GM12801 (cell line): ENCODE results near the gene CFAP99.

Experiments
- TF ChIP-seq, protein P1 (sequence below): IDR thresholded peaks from one replicate; pipeline ENCODE4 v1.5.1; 2011; ENCODE audit warnings: control low read depth; ENCODE audit not compliant: insufficient read length; ENCODE audit errors: extremely low read depth

The CFAP99 gene

DNA sequence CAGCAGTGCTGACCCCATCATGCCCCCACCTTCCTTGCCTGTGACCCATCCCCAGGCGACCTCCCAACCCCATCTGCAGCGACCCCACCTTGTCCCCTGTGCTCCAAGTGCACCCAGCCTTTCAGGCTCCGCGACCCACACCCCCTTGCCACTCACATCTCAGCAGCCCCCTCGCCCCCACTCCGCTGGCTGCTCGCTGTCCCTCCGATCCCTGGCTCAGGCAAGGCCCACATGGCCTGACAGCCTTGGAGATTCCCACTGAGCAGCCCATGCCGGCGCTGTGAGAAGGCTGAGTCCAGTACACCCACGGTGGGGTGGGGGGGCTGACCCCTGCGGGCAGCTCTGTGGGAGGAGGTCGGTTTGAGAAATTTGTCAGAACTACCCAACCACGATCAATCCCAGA, 9.4 kb upstream of the CFAP99 start:
- TF ChIP-seq, protein P1, sequence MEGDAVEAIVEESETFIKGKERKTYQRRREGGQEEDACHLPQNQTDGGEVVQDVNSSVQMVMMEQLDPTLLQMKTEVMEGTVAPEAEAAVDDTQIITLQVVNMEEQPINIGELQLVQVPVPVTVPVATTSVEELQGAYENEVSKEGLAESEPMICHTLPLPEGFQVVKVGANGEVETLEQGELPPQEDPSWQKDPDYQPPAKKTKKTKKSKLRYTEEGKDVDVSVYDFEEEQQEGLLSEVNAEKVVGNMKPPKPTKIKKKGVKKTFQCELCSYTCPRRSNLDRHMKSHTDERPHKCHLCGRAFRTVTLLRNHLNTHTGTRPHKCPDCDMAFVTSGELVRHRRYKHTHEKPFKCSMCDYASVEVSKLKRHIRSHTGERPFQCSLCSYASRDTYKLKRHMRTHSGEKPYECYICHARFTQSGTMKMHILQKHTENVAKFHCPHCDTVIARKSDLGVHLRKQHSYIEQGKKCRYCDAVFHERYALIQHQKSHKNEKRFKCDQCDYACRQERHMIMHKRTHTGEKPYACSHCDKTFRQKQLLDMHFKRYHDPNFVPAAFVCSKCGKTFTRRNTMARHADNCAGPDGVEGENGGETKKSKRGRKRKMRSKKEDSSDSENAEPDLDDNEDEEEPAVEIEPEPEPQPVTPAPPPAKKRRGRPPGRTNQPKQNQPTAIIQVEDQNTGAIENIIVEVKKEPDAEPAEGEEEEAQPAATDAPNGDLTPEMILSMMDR, result no peak

DNA sequence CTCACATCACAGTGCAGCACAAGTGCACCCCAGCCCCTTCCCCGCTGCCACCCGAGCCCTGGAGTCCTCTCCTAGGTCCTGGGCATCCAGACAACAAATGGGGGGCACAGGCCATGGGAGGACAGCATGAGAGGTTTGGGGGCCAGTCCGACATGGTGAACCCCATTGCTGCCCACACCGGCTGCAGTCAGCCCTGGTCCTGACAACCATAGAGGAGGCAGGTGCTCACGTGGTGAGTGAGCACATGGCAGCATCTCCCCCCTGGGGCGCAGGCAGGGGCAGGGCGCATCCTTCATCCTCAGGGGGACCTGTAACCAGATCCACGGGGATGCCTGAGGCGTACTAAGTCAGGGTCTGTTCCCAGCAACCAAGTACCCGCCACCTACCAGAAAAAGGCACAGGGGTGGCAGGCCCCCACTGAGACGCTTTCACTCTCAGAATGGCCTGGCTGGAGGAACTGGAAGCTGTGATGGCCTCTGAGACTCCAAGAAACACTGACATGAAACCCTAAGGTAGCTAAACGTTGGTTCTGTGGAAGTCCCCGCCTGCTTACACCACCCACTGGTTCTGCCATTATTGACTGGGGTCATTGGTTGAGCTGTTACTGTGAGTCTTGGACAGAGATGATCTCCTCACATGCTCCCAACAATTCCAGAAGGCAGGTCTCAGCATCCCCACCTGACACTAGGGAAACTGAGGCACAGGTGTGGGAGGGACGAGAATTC, 6.8 kb upstream of the CFAP99 start:
- TF ChIP-seq, protein P1, result no peak

DNA sequence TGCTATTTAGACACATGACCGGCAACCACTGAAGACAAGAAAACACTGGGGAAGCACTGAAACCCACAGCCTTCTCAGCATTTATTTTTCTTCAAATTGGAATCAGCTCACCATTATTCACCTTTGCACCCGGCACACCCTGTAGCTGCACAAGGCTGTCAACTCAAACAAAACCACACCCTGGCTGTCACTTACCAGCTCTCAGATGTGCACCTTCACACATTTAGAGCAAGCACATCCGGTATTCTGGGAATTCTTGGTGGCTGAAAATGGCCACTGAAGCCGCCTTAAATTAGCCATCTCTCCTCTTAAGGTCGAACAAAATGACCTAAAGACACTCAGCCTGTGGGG, 6.2 kb upstream of the CFAP99 start:
- TF ChIP-seq, protein P1, result no peak

DNA sequence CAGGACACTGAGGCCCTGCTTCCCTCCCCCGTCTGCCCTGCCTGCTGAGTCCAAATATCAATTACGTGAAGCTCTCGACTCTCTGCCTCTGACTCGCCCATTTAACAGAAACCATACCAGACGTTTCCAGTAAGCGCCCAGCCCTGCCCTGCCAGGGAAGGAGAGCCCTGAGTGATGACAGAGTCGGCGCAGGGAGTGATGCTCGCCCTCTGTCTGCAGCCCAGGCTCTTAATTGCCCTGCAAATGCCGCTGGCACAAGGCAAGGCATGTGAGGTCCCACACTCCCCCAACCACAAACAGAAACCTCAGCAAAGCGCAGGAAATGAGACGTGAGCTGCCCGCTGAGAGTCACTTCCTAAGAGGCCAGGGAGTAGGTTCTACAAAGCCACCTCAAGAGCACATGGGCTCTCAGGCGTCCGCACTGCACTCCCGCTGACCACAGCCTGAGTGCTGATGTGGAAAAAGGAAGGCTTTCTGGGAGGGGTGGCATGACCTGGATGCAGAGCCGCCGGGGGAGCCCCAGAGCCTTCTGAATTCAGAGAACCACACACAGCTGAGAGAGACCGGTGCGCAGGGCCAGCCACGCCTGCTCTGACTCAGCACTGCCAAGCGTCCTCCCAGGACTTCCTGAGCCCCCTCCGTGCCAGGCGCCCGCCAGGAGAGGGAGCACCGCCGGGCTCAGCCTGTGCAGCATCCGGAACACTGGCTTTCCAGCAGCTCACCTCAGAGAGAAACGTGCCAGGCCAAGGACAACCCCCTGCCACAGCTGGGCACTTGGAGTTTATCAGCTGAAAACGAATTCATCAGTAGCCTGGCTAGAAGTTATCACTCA, 5.7 kb upstream of the CFAP99 start:
- TF ChIP-seq, protein P1, result no peak

DNA sequence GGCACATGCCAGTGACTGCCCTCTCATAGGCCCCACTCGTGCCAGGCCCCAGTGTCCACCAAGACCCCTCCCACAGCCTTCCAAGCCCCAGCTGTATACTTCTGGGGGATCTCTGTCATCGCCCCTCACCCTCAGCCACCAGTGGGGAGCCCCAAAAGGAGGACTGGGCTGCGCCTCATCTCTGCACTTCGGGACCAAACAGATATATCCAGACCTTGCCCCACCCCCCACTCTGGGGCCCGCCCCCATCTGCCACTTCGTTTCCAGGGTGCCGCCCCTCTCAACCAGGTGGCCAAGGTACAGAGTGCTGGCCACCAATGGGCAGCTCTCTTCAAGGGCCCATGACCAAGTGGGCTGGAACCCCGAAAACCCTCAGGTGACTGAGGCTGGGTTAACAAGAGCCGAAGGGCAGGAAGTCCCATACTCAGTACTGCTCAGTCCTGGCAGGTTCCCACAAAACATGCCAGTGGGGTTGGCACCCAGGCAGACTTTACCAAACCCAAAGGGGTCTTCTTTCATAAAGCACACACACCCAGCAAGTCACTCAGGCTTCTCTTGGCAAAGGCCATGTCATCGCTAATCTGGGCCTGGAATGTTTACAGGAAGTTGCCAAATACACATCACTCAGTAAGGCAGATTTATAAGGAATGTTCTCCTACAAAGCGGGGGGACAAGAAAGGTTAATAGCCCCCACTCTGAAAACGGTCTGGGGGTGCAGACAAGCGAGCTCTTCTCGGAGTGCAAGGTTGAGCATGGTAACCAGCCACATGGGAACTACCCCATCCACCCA, 4.7 kb upstream of the CFAP99 start:
- TF ChIP-seq, protein P1, result no peak

DNA sequence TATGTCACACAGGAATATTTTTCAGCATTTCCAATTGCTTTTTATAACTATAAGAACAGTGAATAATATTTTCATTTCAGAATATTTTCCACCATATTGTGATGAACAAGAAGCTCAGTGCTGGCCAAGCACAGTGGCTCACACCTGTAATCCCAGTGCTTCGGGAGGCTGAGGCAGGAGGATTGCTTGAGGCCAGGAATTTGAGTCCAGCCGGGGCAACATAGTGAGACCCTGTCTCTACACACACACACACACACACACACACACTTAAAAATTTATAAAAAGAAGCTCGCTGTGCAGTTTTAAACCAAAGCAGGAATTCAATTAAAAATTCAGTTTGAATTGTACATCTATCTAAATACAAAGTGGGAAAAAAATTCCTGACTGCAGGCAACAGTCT, 3.5 kb upstream of the CFAP99 start:
- TF ChIP-seq, protein P1, result no peak
